Measurements from ENCODE around the gene IPO8. TPM values are rescaled to one million over a fixed set of nuclear protein-coding genes. Genes with fewer than 3 reads are reported as not detected.

The IPO8 gene
- total and polyA plus RNA-seq, 8 donors, result 8.9 to 184 (median 32.6) TPM

DNA sequence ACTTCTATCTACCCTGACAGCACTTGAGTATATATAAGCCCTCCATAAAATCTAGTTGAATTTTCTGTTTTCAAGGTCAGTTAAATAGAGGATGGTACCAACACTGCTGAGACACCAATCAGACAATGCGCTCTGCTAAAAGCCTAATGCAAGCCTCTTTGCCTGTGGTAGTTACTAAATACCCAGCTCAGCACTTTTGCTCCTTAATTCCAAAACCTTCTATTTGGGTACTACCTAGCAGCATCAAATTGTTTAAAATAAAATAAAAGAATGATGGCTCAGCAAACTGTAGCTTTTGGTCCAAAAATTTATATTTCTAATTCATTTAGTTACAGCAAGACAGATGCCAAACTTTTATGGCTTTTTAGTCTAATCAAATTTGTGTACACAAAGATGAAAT lies 107.9 kb downstream of the IPO8 start:
- H3K4me3 ChIP-seq, result no peak overlapping the region
- intact Hi-C loops (cut with DNase I; ENCODE audit: low total_unique reads), result no loop called here
- no peaks in the 10 kb centered on the region for H3K27me3 ChIP-seq
- no peak overlapping the region for H3K27ac ChIP-seq
- H3K9me3 ChIP-seq, result no peaks in the 10 kb centered on the region
- TF ChIP-seq POLR2A (IDR thresholded peaks at IDR 0.05) (no peak), EP300 (IDR thresholded peaks at IDR 0.05) (no peak), POLR2AphosphoS5 (IDR thresholded peaks at IDR 0.05) (no peak)
- TF ChIP-seq, protein P1, sequence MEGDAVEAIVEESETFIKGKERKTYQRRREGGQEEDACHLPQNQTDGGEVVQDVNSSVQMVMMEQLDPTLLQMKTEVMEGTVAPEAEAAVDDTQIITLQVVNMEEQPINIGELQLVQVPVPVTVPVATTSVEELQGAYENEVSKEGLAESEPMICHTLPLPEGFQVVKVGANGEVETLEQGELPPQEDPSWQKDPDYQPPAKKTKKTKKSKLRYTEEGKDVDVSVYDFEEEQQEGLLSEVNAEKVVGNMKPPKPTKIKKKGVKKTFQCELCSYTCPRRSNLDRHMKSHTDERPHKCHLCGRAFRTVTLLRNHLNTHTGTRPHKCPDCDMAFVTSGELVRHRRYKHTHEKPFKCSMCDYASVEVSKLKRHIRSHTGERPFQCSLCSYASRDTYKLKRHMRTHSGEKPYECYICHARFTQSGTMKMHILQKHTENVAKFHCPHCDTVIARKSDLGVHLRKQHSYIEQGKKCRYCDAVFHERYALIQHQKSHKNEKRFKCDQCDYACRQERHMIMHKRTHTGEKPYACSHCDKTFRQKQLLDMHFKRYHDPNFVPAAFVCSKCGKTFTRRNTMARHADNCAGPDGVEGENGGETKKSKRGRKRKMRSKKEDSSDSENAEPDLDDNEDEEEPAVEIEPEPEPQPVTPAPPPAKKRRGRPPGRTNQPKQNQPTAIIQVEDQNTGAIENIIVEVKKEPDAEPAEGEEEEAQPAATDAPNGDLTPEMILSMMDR (IDR thresholded peaks at IDR 0.05), result no peak
- no peaks in the 10 kb centered on the region for H3K36me3 ChIP-seq
- 89 to 100% (median 100%) methylated on average over 1 of the region's 1 CpG for WGBS, 5 donors
- H3K4me1 ChIP-seq, result no peaks in the 10 kb centered on the region
- DNase-seq, result no peak

DNA sequence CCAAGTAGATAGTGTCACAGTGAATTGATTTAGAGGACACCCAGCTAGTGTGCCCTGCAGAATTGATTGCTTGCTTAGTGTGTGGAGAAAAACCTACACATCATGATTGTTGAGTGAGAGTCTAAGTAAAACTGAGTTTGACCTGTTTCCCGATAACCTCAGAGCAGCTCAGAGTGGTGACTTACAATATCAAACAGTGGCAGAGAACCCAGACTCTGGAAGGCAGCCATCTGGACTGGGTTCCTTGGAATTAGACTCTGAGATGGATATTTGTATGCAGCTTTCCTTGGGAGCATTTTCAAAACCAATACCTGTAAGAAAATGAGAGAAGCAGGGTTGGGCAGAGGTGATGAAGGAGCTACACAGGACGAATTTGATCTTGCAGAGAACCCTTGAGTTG lies 109.8 kb downstream of the IPO8 start:
- Histone ChIP-seq H3K4me3 (no peak overlapping the region), H3K27me3 (no peaks in the 10 kb centered on the region), H3K9me3 (no peaks in the 10 kb centered on the region), H3K4me1 (no peaks in the 10 kb centered on the region), H3K36me3 (no peaks in the 10 kb centered on the region), H3K27ac (no peak overlapping the region)
- intact Hi-C loops (cut with DNase I; ENCODE audit: low total_unique reads), result no loop called here
- 24 to 67% (median 51%) methylated on average over 2 of the region's 2 CpGs for WGBS, 5 donors
- peak in 1 of 2 donors; percentile 81 for DNase-seq
- TF ChIP-seq POLR2AphosphoS5 (IDR thresholded peaks at IDR 0.05) (no peak), POLR2A (IDR thresholded peaks at IDR 0.05) (no peak), EP300 (IDR thresholded peaks at IDR 0.05) (no peak)
- TF ChIP-seq, protein P1 (IDR thresholded peaks at IDR 0.05), result no peak

DNA sequence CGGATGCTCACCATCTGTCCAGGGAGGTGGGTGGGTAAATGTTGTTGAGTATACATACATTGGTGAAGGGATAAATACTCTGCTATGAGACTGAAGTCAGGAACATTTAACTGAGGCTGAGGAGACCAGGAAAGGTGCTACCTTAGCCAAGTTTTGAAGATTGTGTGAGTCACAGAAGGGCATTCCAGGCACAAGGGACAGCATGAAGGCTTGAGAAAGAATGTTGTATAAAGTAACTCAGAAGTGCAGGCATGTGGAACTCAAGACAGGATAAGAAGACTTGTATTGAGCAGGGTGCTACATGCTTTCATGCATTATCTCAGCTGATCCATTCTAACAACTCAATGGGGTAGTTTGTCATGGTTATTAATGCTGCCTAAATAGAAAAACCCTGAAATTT lies 112.7 kb downstream of the IPO8 start:
- Histone ChIP-seq H3K27me3 (no peaks in the 10 kb centered on the region), H3K36me3 (no peaks in the 10 kb centered on the region), H3K27ac (no peak overlapping the region), H3K9me3 (no peaks in the 10 kb centered on the region), H3K4me1 (no peaks in the 10 kb centered on the region), H3K4me3 (no peak overlapping the region)
- TF ChIP-seq, protein P1 (IDR thresholded peaks at IDR 0.05), result no peak
- no peak for TF ChIP-seq POLR2A (IDR thresholded peaks at IDR 0.05)
- TF ChIP-seq EP300 (IDR thresholded peaks at IDR 0.05), result no peak
- TF ChIP-seq POLR2AphosphoS5 (IDR thresholded peaks at IDR 0.05), result no peak
- WGBS, 5 donors, result 88 to 100% (median 95%) methylated on average over 1 of the region's 1 CpG
- no peak for DNase-seq
- intact Hi-C loops (cut with DNase I; ENCODE audit: low total_unique reads), result no loop called here

DNA sequence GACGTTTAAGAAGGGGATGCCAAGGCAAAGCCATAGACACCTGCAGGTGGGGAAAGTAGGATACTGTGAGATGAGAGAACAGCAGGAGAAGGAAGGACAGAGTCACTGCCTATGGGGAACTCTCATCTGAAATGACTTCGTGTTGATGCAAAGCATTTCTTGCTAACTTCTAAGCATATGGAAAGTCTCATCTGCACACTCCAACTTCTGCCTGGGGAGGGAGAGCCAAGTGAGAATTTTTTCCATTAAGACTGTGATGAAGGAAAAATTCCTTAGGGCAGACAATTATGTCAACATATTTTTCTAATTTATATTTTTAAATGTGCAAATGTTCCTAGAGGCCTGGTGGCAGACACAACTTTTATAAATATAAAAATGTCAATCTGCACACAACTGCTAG lies 115.3 kb downstream of the IPO8 start:
- WGBS, 5 donors, result 55 to 73% (median 70%) methylated on average over 2 of the region's 2 CpGs
- no peak for TF ChIP-seq POLR2AphosphoS5 (IDR thresholded peaks at IDR 0.05)
- TF ChIP-seq, protein P1 (IDR thresholded peaks at IDR 0.05), result no peak
- no peak for TF ChIP-seq EP300 (IDR thresholded peaks at IDR 0.05)
- TF ChIP-seq POLR2A (IDR thresholded peaks at IDR 0.05), result no peak
- peak in 1 of 2 donors; percentile 60 for DNase-seq
- Histone ChIP-seq H3K27ac (no peak overlapping the region), H3K27me3 (no peaks in the 10 kb centered on the region), H3K36me3 (no peaks in the 10 kb centered on the region), H3K4me3 (no peak overlapping the region), H3K4me1 (no peaks in the 10 kb centered on the region), H3K9me3 (no peaks in the 10 kb centered on the region)
- intact Hi-C loops (cut with DNase I; ENCODE audit: low total_unique reads), result no loop called here

Other genes with a start within 250 kb of the IPO8 start
- gene CAPRIN2, start 59.1 kb upstream of the IPO8 start, total RNA-seq, result 100 to 1,000 TPM in 2 of 5 donors, 10 to 100 TPM in 3; 22.0 to 154 (median 39.3) TPM
- 10 to 100 TPM in 1 of 3 donors, 1 to 10 TPM in 2; 6.7 to 13.4 (median 8.7) TPM for gene CAPRIN2, start 59.1 kb upstream of the IPO8 start, polyA plus RNA-seq
- 1 to 10 TPM in 3 of 5 donors, under 1 TPM in 2; under 0.01 to 5.5 (median 1.3) TPM for gene TSPAN11, start 230.9 kb upstream of the IPO8 start, total RNA-seq
- 1 to 10 TPM in 2 of 3 donors, under 1 TPM in 1; 0.80 to 3.7 (median 1.3) TPM for gene TSPAN11, start 230.9 kb upstream of the IPO8 start, polyA plus RNA-seq

Measured in stomach (tissue), 9 donors.